ENCODE data around the gene OSBPL3. TPM values are rescaled to one million over a fixed set of nuclear protein-coding genes. Genes with fewer than 3 reads are reported as not detected.

The OSBPL3 gene
- total and polyA plus RNA-seq, 2 donors from 2014 or later, result 8.6 to 40.5 TPM

DNA sequence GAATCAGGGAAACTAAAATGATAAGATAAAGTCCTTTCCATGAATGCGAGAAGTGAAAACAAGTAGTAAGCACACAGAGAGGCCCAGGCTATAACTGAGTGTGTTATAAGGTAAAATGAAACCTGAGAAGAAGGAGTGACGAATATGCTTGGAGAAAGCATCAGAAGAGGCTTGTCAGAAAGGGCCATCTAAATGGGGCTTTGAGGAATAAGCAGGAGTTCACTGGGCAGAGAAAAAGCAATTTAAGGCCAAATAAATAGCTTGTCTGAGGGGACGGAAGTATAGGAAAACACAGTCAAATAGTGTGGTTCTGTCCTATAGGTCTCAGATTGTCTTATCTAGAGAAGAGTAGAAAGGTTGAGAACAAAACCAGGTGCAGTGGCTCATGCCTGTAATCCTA is 163.1 kb downstream of the OSBPL3 start:
- Histone ChIP-seq H3K4me3 (ENCODE audit: low read length in 3 of 3) (no peak overlapping the region), H3K9ac (ENCODE audit: low read length in 3 of 3) (no peak overlapping the region), H3K9me3 (ENCODE audit: control insufficient read depth in 2 of 3, insufficient read depth in 1 of 3, low read length in 3 of 3) (no peaks in the 10 kb centered on the region), H3K27ac (ENCODE audit: low read depth in 2 of 2, low read length in 2 of 2) (no peak overlapping the region), H3K4me1 (ENCODE audit: control insufficient read depth in 2 of 3, insufficient read depth in 2 of 3, low read depth in 1 of 3, low read length in 3 of 3) (no peaks in the 10 kb centered on the region), H3K27me3 (ENCODE audit: control insufficient read depth, insufficient read depth, low read length) (no peaks in the 10 kb centered on the region), H3K36me3 (ENCODE audit: control insufficient read depth in 2 of 3, insufficient read depth in 3 of 3, low read length in 3 of 3) (peaks cover 0 to 6% (median 5%) of the 10 kb centered on the region in 3 donors)
- no peak for TF ChIP-seq CTCF (IDR thresholded peaks at IDR 0.05; ENCODE audit: borderline replicate concordance, extremely low read depth, insufficient read depth)
- FAIRE-seq (no peak), DNase-seq (no peak)
- intact Hi-C loops (cut with DNase I), result no loop called here

GRCh38 chr7:24812305-24812945 is 167.6 kb downstream of the OSBPL3 start:
- peak in 4 of 5 donors; percentile 52 to 86 (median 64) for DNase-seq
- intact Hi-C loops (cut with DNase I), result no loop called here
- no peaks in the 10 kb centered on the region for H3K4me1 ChIP-seq (ENCODE audit: control insufficient read depth in 2 of 3, insufficient read depth in 2 of 3, low read depth in 1 of 3, low read length in 3 of 3)
- H3K4me3 ChIP-seq (ENCODE audit: low read length in 3 of 3), result no peak overlapping the region
- H3K9ac ChIP-seq (ENCODE audit: low read length in 3 of 3), result no peak overlapping the region
- TF ChIP-seq CTCF (IDR thresholded peaks at IDR 0.05; ENCODE audit: borderline replicate concordance, extremely low read depth, insufficient read depth), result peak; percentile 80
- no peaks in the 10 kb centered on the region for H3K9me3 ChIP-seq (ENCODE audit: control insufficient read depth in 2 of 3, insufficient read depth in 1 of 3, low read length in 3 of 3)
- H3K27me3 ChIP-seq (ENCODE audit: control insufficient read depth, insufficient read depth, low read length), result no peaks in the 10 kb centered on the region
- no peak overlapping the region for H3K27ac ChIP-seq (ENCODE audit: low read depth in 2 of 2, low read length in 2 of 2)
- no peak for FAIRE-seq
- H3K36me3 ChIP-seq (ENCODE audit: control insufficient read depth in 2 of 3, insufficient read depth in 3 of 3, low read length in 3 of 3), result peaks cover 0 to 16% (median 11%) of the 10 kb centered on the region in 3 donors

DNA sequence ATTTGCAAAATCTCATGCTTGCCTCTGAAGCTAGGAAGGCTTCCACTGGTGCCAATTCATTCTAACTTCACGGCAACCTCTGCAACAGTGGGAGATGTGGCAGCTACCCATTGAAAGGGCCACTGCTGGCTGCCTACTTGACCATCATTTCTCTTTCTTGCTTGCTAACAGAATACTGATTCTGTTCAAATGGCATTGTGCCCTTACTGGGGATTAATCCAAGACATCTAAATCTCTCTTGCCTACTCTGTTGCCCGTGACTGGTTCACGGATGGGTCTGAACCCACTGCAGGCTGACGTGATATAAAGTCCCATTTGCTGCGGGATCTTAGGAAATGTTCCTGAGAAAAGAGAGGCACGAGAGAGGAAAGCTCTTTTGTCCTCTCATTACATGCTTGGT is 171.5 kb downstream of the OSBPL3 start:
- Histone ChIP-seq H3K36me3 (ENCODE audit: control insufficient read depth in 2 of 3, insufficient read depth in 3 of 3, low read length in 3 of 3) (peaks cover 0 to 11% (median 4%) of the 10 kb centered on the region in 3 donors), H3K4me1 (ENCODE audit: control insufficient read depth in 2 of 3, insufficient read depth in 2 of 3, low read depth in 1 of 3, low read length in 3 of 3) (no peaks in the 10 kb centered on the region), H3K27ac (ENCODE audit: low read depth in 2 of 2, low read length in 2 of 2) (no peak overlapping the region), H3K9ac (ENCODE audit: low read length in 3 of 3) (no peak overlapping the region), H3K9me3 (ENCODE audit: control insufficient read depth in 2 of 3, insufficient read depth in 1 of 3, low read length in 3 of 3) (no peaks in the 10 kb centered on the region), H3K27me3 (ENCODE audit: control insufficient read depth, insufficient read depth, low read length) (no peaks in the 10 kb centered on the region), H3K4me3 (ENCODE audit: low read length in 3 of 3) (no peak overlapping the region)
- TF ChIP-seq CTCF (IDR thresholded peaks at IDR 0.05; ENCODE audit: borderline replicate concordance, extremely low read depth, insufficient read depth), result no peak
- FAIRE-seq, result no peak
- no peak for DNase-seq
- intact Hi-C loops (cut with DNase I), result no loop called here

- Histone ChIP-seq H3K4me3 (ENCODE audit: low read length in 3 of 3) (no peak overlapping the region), H3K9me3 (ENCODE audit: control insufficient read depth in 2 of 3, insufficient read depth in 1 of 3, low read length in 3 of 3) (no peaks in the 10 kb centered on the region), H3K27me3 (ENCODE audit: control insufficient read depth, insufficient read depth, low read length) (no peaks in the 10 kb centered on the region), H3K4me1 (ENCODE audit: control insufficient read depth in 2 of 3, insufficient read depth in 2 of 3, low read depth in 1 of 3, low read length in 3 of 3) (no peaks in the 10 kb centered on the region), H3K9ac (ENCODE audit: low read length in 3 of 3) (no peak overlapping the region), H3K27ac (ENCODE audit: low read depth in 2 of 2, low read length in 2 of 2) (no peak overlapping the region), H3K36me3 (ENCODE audit: control insufficient read depth in 2 of 3, insufficient read depth in 3 of 3, low read length in 3 of 3) (peaks cover 0 to 5% (median 0%) of the 10 kb centered on the region in 3 donors)
- no peak for FAIRE-seq
- no peak for TF ChIP-seq CTCF (IDR thresholded peaks at IDR 0.05; ENCODE audit: borderline replicate concordance, extremely low read depth, insufficient read depth)
- intact Hi-C loops (cut with DNase I), result no loop called here
- DNase-seq, result no peak
Measured at GRCh38 chr7:24802300-24802699, 177.7 kb downstream of the OSBPL3 start.

All from kidney (tissue), 14 donors.